Measurements from ENCODE around the gene DAAM2. TPM values are rescaled to one million over a fixed set of nuclear protein-coding genes. Genes with fewer than 3 reads are reported as not detected.

Gene DAAM2
- total and polyA plus RNA-seq, 2 experiments from 2014 or later, result 1.8 to 5.6 TPM

DNA sequence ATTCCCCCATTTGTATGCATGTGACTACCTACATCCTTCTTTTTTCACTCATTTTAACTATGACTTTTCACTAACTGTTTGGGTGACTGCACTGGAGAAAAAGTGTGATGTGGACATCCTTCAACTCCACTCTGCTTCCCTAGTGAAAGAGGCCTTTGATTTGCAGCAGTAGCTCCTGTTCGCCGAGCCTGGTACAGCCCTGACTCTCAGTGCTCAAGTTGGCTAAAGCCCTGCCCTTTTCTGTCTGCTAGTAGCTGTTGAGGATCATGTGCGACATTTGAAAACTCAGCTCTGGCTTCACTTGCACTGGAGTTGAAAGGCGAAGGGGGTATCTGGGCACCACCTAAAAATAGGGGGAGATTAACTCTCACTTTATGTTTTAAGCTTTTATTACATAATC is 42.1 kb downstream of the DAAM2 start:
- WGBS, 2 experiments (ENCODE audit: low coverage in 1 of 2, low lambda C conversion rate in 2 of 2, missing lambda C conversion rate in 2 of 2), result 77 to 83% methylated on average over 4 of the region's 4 CpGs
- H2AFZ ChIP-seq, result no peak overlapping the region
- in situ Hi-C loops (cut with MboI), result no loop called here
- DNase-seq, result no peak
- H3K9me2 ChIP-seq (ENCODE audit: insufficient read depth), result no peaks in the 10 kb centered on the region
- no peak overlapping the region for H3K4me3 ChIP-seq
- H3K4me2 ChIP-seq (ENCODE audit: unreplicated experiment), result no peak overlapping the region
- no peaks in the 10 kb centered on the region for H3K36me3 ChIP-seq (ENCODE audit: low read depth)
- H3K27me3 ChIP-seq (replicated peaks; ENCODE audit: insufficient read depth), result no peaks in the 10 kb centered on the region
- no peaks in the 10 kb centered on the region for H3F3A ChIP-seq (ENCODE audit: insufficient read depth)
- no peak overlapping the region for H3K9ac ChIP-seq
- H3K4me1 ChIP-seq (ENCODE audit: insufficient read depth), result peaks cover 17% of the 10 kb centered on the region
- H4K20me1 ChIP-seq (ENCODE audit: insufficient read depth), result no peaks in the 10 kb centered on the region
- TF ChIP-seq EZH2 (IDR thresholded peaks at IDR 0.05; ENCODE audit: insufficient read depth, poor library complexity, severe bottlenecking), result no peak
- TF ChIP-seq EZH2phosphoT487 (IDR thresholded peaks at IDR 0.05; ENCODE audit: insufficient read depth, low read depth), result no peak
- H3K9me3 ChIP-seq (ENCODE audit: low read depth), result no peaks in the 10 kb centered on the region
- no peaks in the 10 kb centered on the region for H3K79me2 ChIP-seq (ENCODE audit: insufficient read depth)
- H3K27ac ChIP-seq, result no peak overlapping the region

DNA sequence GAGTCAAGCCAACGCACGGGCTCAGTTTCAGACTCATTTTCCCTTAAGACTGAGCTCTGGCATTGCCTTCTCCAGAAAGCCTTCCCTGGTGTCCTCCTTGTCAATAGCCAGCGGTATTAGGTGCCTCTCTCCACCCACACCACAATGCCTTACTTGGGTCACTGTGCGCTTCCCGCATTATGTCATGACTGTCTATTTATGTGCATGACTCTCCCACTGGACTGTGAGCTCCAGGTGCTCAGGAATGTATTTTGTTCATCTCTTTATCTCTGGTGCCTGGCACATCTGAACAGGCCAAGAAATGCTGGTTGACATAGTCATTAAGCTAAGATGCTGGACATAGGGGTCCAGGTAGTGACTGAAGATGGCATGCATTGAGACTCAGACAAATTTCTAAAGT is 42.7 kb downstream of the DAAM2 start:
- no peak overlapping the region for H2AFZ ChIP-seq
- TF ChIP-seq EZH2 (IDR thresholded peaks at IDR 0.05; ENCODE audit: insufficient read depth, poor library complexity, severe bottlenecking) (no peak), EZH2phosphoT487 (IDR thresholded peaks at IDR 0.05; ENCODE audit: insufficient read depth, low read depth) (no peak)
- DNase-seq, result no peak

DNA sequence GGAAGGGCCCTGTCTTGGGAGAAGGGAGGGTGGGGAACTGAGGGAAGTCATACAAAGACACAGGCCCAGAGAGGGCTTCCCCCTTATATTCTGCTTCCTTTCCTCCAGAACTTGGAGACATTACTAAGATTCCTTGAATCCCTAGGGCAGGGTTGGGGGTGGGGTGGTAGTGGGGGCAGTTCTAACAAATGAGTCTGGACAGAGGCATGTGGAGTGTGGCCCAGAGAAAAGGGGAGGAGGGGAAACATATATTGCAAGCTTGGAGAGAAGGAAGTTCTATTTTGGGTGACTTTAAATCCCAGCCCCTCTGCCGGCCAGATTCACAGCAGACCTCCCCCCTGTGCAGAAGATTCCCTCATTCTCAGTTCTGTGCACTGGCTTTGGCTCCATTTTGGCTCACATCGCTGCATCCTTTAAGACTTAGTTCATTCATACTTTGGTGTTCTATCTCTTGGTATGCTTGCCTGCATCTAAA is 43.7 kb downstream of the DAAM2 start:
- no peaks in the 10 kb centered on the region for H3K9me2 ChIP-seq (ENCODE audit: insufficient read depth)
- no peaks in the 10 kb centered on the region for H3K36me3 ChIP-seq (ENCODE audit: low read depth)
- no peaks in the 10 kb centered on the region for H3K9me3 ChIP-seq (ENCODE audit: low read depth)
- in situ Hi-C loops (cut with MboI), result no loop called here
- H3K27me3 ChIP-seq (replicated peaks; ENCODE audit: insufficient read depth), result no peaks in the 10 kb centered on the region
- no peak overlapping the region for H2AFZ ChIP-seq
- peaks cover 17% of the 10 kb centered on the region for H3K4me1 ChIP-seq (ENCODE audit: insufficient read depth)
- H3K9ac ChIP-seq, result no peak overlapping the region
- H3K4me3 ChIP-seq, result no peak overlapping the region
- WGBS, 2 experiments (ENCODE audit: low coverage in 1 of 2, low lambda C conversion rate in 2 of 2, missing lambda C conversion rate in 2 of 2), result 11 to 20% methylated on average over 2 of the region's 2 CpGs
- no peaks in the 10 kb centered on the region for H4K20me1 ChIP-seq (ENCODE audit: insufficient read depth)
- H3K4me2 ChIP-seq (ENCODE audit: unreplicated experiment), result peak overlapping the region; percentile 61
- no peaks in the 10 kb centered on the region for H3K79me2 ChIP-seq (ENCODE audit: insufficient read depth)
- TF ChIP-seq EZH2 (IDR thresholded peaks at IDR 0.05; ENCODE audit: insufficient read depth, poor library complexity, severe bottlenecking) (no peak), EZH2phosphoT487 (IDR thresholded peaks at IDR 0.05; ENCODE audit: insufficient read depth, low read depth) (no peak)
- H3K27ac ChIP-seq, result no peak overlapping the region; the same call in 1 of the 2 replicates
- no peaks in the 10 kb centered on the region for H3F3A ChIP-seq (ENCODE audit: insufficient read depth)
- DNase-seq, result peak; percentile 49

More for the DNA sequence above, 42.7 kb downstream of the DAAM2 start:
- no peaks in the 10 kb centered on the region for H3F3A ChIP-seq (ENCODE audit: insufficient read depth)
- H3K9ac ChIP-seq, result no peak overlapping the region
- in situ Hi-C loops (cut with MboI), result no loop called here
- no peak overlapping the region for H3K4me3 ChIP-seq
- H3K27me3 ChIP-seq (replicated peaks; ENCODE audit: insufficient read depth), result no peaks in the 10 kb centered on the region
- H3K4me2 ChIP-seq (ENCODE audit: unreplicated experiment), result no peak overlapping the region
- H3K79me2 ChIP-seq (ENCODE audit: insufficient read depth), result no peaks in the 10 kb centered on the region
- H4K20me1 ChIP-seq (ENCODE audit: insufficient read depth), result no peaks in the 10 kb centered on the region
- no peaks in the 10 kb centered on the region for H3K36me3 ChIP-seq (ENCODE audit: low read depth)
- H3K9me2 ChIP-seq (ENCODE audit: insufficient read depth), result no peaks in the 10 kb centered on the region
- no peak overlapping the region for H3K27ac ChIP-seq
- no peaks in the 10 kb centered on the region for H3K9me3 ChIP-seq (ENCODE audit: low read depth)
- WGBS, 2 experiments (ENCODE audit: low coverage in 1 of 2, low lambda C conversion rate in 2 of 2, missing lambda C conversion rate in 2 of 2), result 93 to 95% methylated on average over 5 of the region's 5 CpGs
- H3K4me1 ChIP-seq (ENCODE audit: insufficient read depth), result peaks cover 17% of the 10 kb centered on the region

DNA sequence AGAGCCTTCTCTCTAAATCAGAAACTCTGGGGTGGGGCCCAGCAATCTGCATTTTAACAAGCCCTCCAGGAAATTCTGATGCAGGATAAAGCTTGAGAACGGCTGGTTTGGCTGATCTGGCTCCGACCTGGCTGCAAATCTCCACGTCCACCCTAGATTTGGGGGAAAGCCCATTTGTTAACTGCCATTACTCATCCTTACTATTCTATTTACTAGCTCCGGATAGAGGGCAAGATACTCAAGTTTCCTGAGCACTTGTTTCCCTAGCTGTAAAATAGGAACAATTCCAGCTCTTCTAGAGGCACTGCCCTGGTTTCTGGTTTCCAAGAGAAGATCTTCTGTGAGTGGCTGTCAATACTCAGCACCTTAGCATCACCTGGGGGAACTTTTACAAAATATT is 44.4 kb downstream of the DAAM2 start:
- in situ Hi-C loops (cut with MboI), result no loop called here
- Histone ChIP-seq H3K9me2 (ENCODE audit: insufficient read depth) (no peaks in the 10 kb centered on the region), H3K27me3 (replicated peaks; ENCODE audit: insufficient read depth) (no peaks in the 10 kb centered on the region), H3K27ac (peak overlapping the region; percentile 17; the same call in 1 of the 2 replicates), H3F3A (ENCODE audit: insufficient read depth) (no peaks in the 10 kb centered on the region), H3K4me1 (ENCODE audit: insufficient read depth) (peaks cover 17% of the 10 kb centered on the region), H3K36me3 (ENCODE audit: low read depth) (no peaks in the 10 kb centered on the region), H3K79me2 (ENCODE audit: insufficient read depth) (no peaks in the 10 kb centered on the region), H2AFZ (no peak overlapping the region), H3K4me2 (ENCODE audit: unreplicated experiment) (peak overlapping the region; percentile 61), H3K9me3 (ENCODE audit: low read depth) (no peaks in the 10 kb centered on the region), H3K4me3 (no peak overlapping the region), H3K9ac (no peak overlapping the region), H4K20me1 (ENCODE audit: insufficient read depth) (no peaks in the 10 kb centered on the region)
- 18 to 22% methylated on average over 4 of the region's 4 CpGs for WGBS, 2 experiments (ENCODE audit: low coverage in 1 of 2, low lambda C conversion rate in 2 of 2, missing lambda C conversion rate in 2 of 2)
- DNase-seq, result peak; percentile 62
- TF ChIP-seq EZH2phosphoT487 (IDR thresholded peaks at IDR 0.05; ENCODE audit: insufficient read depth, low read depth), result no peak
- TF ChIP-seq EZH2 (IDR thresholded peaks at IDR 0.05; ENCODE audit: insufficient read depth, poor library complexity, severe bottlenecking), result no peak

DNA sequence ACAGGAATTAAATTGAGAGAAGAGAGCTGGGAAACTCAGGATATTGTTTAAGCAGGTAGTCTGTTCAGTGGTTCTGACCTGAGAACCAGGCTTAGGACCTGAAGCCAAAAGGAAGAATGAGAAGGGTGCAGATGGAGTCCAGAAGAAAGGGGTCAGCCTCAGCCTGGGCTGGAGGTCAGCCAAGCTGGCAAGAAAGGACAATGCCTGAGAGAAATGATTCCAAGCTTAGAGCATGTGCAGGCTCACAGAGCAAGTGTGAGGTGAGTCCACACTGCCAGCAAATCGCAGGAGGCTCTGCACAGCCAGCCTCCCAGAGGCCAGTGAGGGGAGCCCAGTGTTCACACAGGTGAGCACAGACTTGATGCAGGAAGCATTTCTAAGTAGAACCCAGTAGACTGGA is 47.3 kb downstream of the DAAM2 start:
- Histone ChIP-seq H3K4me2 (ENCODE audit: unreplicated experiment) (no peak overlapping the region), H3K9ac (no peak overlapping the region), H3K36me3 (ENCODE audit: low read depth) (no peaks in the 10 kb centered on the region), H2AFZ (no peak overlapping the region), H3F3A (ENCODE audit: insufficient read depth) (no peaks in the 10 kb centered on the region), H4K20me1 (ENCODE audit: insufficient read depth) (no peaks in the 10 kb centered on the region), H3K9me3 (ENCODE audit: low read depth) (no peaks in the 10 kb centered on the region), H3K4me3 (no peak overlapping the region), H3K79me2 (ENCODE audit: insufficient read depth) (no peaks in the 10 kb centered on the region), H3K9me2 (ENCODE audit: insufficient read depth) (no peaks in the 10 kb centered on the region), H3K27ac (no peak overlapping the region), H3K4me1 (ENCODE audit: insufficient read depth) (peaks cover 17% of the 10 kb centered on the region), H3K27me3 (replicated peaks; ENCODE audit: insufficient read depth) (no peaks in the 10 kb centered on the region)
- DNase-seq, result no peak
- TF ChIP-seq EZH2 (IDR thresholded peaks at IDR 0.05; ENCODE audit: insufficient read depth, poor library complexity, severe bottlenecking) (no peak), EZH2phosphoT487 (IDR thresholded peaks at IDR 0.05; ENCODE audit: insufficient read depth, low read depth) (no peak)
- 50 to 54% methylated on average over 1 of the region's 1 CpG for WGBS, 2 experiments (ENCODE audit: low coverage in 1 of 2, low lambda C conversion rate in 2 of 2, missing lambda C conversion rate in 2 of 2)
- in situ Hi-C loops (cut with MboI), result no loop called here

Measured in GM23248 (cell line).